Liver (tissue), 9 donors: Measurements from ENCODE around the gene RHOU. TPM values are rescaled to one million over a fixed set of nuclear protein-coding genes. Genes with fewer than 3 reads are reported as not detected.

Source experiments
- DNase-seq: peaks from one replicate; pipeline ENCODE4 v3.0.0-alpha.2; 2017; ENCODE audit warnings: low spot score
- H3K27ac ChIP-seq, 2 donors: one replicate each; pipeline ENCODE4 v1.7.0; 2013; ENCODE audit warnings: inconsistent platforms in 2 of 2, low read length in 2 of 2, control low read depth in 1 of 2, low read depth in 1 of 2, mild to moderate bottlenecking in 1 of 2
- H3K27me3 ChIP-seq, 4 donors: one replicate each; pipeline versions ENCODE4 v1.6.1 to v1.7.0; 2013; ENCODE audit warnings: low read length in 3 of 4, inconsistent platforms in 1 of 4, mild to moderate bottlenecking in 1 of 4, moderate library complexity in 1 of 4; ENCODE audit not compliant: control insufficient read depth in 4 of 4, insufficient read depth in 4 of 4
- H3K36me3 ChIP-seq, 4 donors: one replicate each; pipeline versions ENCODE4 v1.6.1 to v1.7.0; 2013; ENCODE audit warnings: low read length in 3 of 4, mild to moderate bottlenecking in 3 of 4, low read depth in 1 of 4, moderate library complexity in 1 of 4; ENCODE audit not compliant: control insufficient read depth in 4 of 4, insufficient read depth in 3 of 4
- H3K4me1 ChIP-seq, 4 donors: one replicate each; pipeline versions ENCODE4 v1.6.1 to v1.7.0; 2013; ENCODE audit warnings: low read length in 3 of 4, mild to moderate bottlenecking in 3 of 4, moderate library complexity in 1 of 4; ENCODE audit not compliant: control insufficient read depth in 4 of 4, insufficient read depth in 4 of 4
- H3K4me3 ChIP-seq, 3 donors: one replicate each; pipeline versions ENCODE4 v1.6.1 to v1.7.0; 2013; ENCODE audit warnings: low read length in 3 of 3, control low read depth in 1 of 3, low read depth in 1 of 3, mild to moderate bottlenecking in 1 of 3
- H3K9ac ChIP-seq, 2 donors: one replicate each; pipeline ENCODE4 v1.7.0; 2013; ENCODE audit warnings: low read length in 2 of 2, mild to moderate bottlenecking in 2 of 2, moderate library complexity in 2 of 2, control low read depth in 1 of 2, low read depth in 1 of 2
- H3K9me3 ChIP-seq, 4 donors: one replicate each; pipeline versions ENCODE4 v1.6.1 to v1.7.0; 2013; ENCODE audit warnings: low read length in 3 of 4; ENCODE audit not compliant: control insufficient read depth in 4 of 4
- EGR1 ChIP-seq, 2 donors: IDR thresholded peaks; 2 replicates each; pipeline ENCODE4 v1.6.1; 2016 to 2018; ENCODE audit warnings: antibody characterized with exemption in 2 of 2, low read depth in 2 of 2
- FOXA1 ChIP-seq: IDR thresholded peaks from 2 replicates; pipeline ENCODE4 v1.6.1; 2016; ENCODE audit warnings: antibody characterized with exemption
- FOXA2 ChIP-seq: IDR thresholded peaks from 2 replicates; pipeline ENCODE4 v1.6.1; 2016; ENCODE audit warnings: antibody characterized with exemption
- GABPA ChIP-seq, 2 donors: IDR thresholded peaks in 1 of 2; conservative IDR thresholded peaks in 1 of 2; 2 replicates each; pipeline ENCODE4 v1.6.1; 2016; ENCODE audit warnings: antibody characterized with exemption in 2 of 2, mild to moderate bottlenecking in 1 of 2, moderate library complexity in 1 of 2
- HNF4A ChIP-seq, 2 donors: conservative IDR thresholded peaks; 2 replicates each; pipeline ENCODE4 v1.6.1; 2016; ENCODE audit warnings: antibody characterized with exemption in 2 of 2, mild to moderate bottlenecking in 2 of 2
- HNF4G ChIP-seq: IDR thresholded peaks from 2 replicates; pipeline ENCODE4 v1.6.1; 2016; ENCODE audit warnings: antibody characterized with exemption
- JUND ChIP-seq, 2 donors: IDR thresholded peaks; 2 replicates each; pipeline ENCODE4 v1.6.1; 2016; ENCODE audit warnings: antibody characterized with exemption in 2 of 2
- NR2F2 ChIP-seq: IDR thresholded peaks from 2 replicates; pipeline ENCODE4 v1.6.1; 2016; ENCODE audit warnings: antibody characterized with exemption
- RAD21 ChIP-seq, 2 donors: IDR thresholded peaks; 2 replicates each; pipeline ENCODE4 v1.6.1; 2016; ENCODE audit warnings: antibody characterized with exemption in 2 of 2, mild to moderate bottlenecking in 2 of 2
- RXRA ChIP-seq, 2 donors: IDR thresholded peaks; 2 replicates each; pipeline ENCODE4 v1.6.1; 2017 to 2018; ENCODE audit warnings: antibody characterized with exemption in 2 of 2, mild to moderate bottlenecking in 1 of 2
- SP1 ChIP-seq: IDR thresholded peaks from 2 replicates; pipeline ENCODE4 v1.6.1; 2018; ENCODE audit warnings: antibody characterized with exemption, mild to moderate bottlenecking
- TAF1 ChIP-seq: conservative IDR thresholded peaks from 2 replicates; pipeline ENCODE4 v1.6.1; 2016; ENCODE audit warnings: antibody characterized with exemption, mild to moderate bottlenecking
- YY1 ChIP-seq: IDR thresholded peaks from 2 replicates; pipeline ENCODE4 v1.6.1; 2016; ENCODE audit warnings: antibody characterized with exemption, mild to moderate bottlenecking
- WGBS: extraction: QIAGEN DNeasy Blood & Tissue Kit; methylation state at CpG from one replicate; pipeline ENCODE4 v1.1.7; 2013; 5-methylcytosine and 5-hydroxymethylcytosine counted together
- polyA plus RNA-seq, 2 donors: library from polyadenylated mRNA; stranded (reverse) in 1 of 2; unstranded in 1 of 2; fragments of 200-250 nt in 1 of 2; fragments of >200 nt in 1 of 2; fragmentation: Nextera tagmentation in 1 of 2; extraction: Ambion mirVana in 1 of 2; gene quantifications; one replicate each; pipeline versions ENCODE4 v1.2.1 to v1.2.3, GENCODE V29; 2013 to 2015
- total RNA-seq, 2 donors: library from RNA; depleted of rRNA; stranded (reverse); fragments of >200 nt; gene quantifications; one replicate each; pipeline ENCODE4 v1.2.3, GENCODE V29; 2014
- TF ChIP-seq, protein P1 (sequence below): fragments of 150-350 bp; IDR thresholded peaks from 2 replicates; pipeline ENCODE4 v1.5.1; 2017; ENCODE audit warnings: improper control_type of control experiment, low read depth, low read length; ENCODE audit not compliant: missing input control
- TF ChIP-seq, protein P2 (sequence below): IDR thresholded peaks from 2 replicates; pipeline ENCODE4 v1.6.1; 2016; ENCODE audit warnings: antibody characterized with exemption
- TF ChIP-seq, protein P3 (sequence below): IDR thresholded peaks from 2 replicates; pipeline ENCODE4 v1.6.1; 2016; ENCODE audit warnings: antibody characterized with exemption, mild to moderate bottlenecking
- TF ChIP-seq, protein P4 (sequence below): IDR thresholded peaks from 2 replicates; pipeline ENCODE4 v1.6.1; 2016; ENCODE audit warnings: antibody characterized with exemption
- TF ChIP-seq, protein P5 (sequence below): IDR thresholded peaks from 2 replicates; pipeline ENCODE4 v1.6.1; 2016; ENCODE audit warnings: antibody characterized with exemption
- donor health status: healthy.
- donor health status: healthy.
- donor health status: healthy.
- donor health status: healthy.
- donor health status: healthy.

RHOU gene
- total and polyA plus RNA-seq, 4 donors = 6.4 to 12.0 (median 11.6) TPM

DNA sequence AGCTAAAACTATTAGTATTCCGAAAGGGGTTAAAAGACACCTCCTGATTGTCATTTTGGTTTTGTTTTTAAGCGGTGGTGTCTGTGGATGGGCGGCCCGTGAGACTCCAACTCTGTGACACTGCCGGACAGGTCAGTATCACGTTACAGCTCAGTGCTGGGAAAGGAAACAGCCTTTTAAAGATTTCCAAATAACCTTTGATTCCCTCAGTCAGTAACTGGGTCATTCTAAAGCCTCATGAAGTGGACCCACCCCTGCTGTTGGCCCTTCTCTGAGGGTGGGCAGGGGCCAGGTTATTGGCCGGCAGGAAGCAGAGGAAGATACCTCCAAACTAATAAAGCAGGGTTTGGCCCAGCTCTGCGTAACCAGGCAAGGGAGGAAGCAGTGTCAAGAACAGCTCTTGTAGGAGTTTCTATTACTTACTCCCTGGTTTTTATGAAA lies 2.3 kb downstream of the RHOU start:
- 19% methylated on average over 8 of the region's 8 CpGs for WGBS
- H3K36me3 ChIP-seq = peaks cover 1 to 10% (median 7%) of the 10 kb centered on the region in 4 donors
- peaks cover 12 to 38% (median 22%) of the 10 kb centered on the region in 4 donors for H3K4me1 ChIP-seq
- H3K9ac ChIP-seq = peak overlapping the region; percentile 79 to 99
- no peaks in the 10 kb centered on the region for H3K9me3 ChIP-seq
- peak overlapping the region; percentile 73 to 98 (median 86) for H3K4me3 ChIP-seq
- no peaks in the 10 kb centered on the region for H3K27me3 ChIP-seq
- no peak for DNase-seq
- peak overlapping the region; percentile 95 to 100 for H3K27ac ChIP-seq
- TF ChIP-seq RXRA (IDR thresholded peaks at IDR 0.05) (peak; percentile 62 to 64), FOXA2 (no peak), RAD21 (IDR thresholded peaks at IDR 0.05) (peak; percentile 52 to 59), TAF1 (no peak), FOXA1 (no peak), GABPA (IDR thresholded peaks at IDR 0.05 in 1 of 2, conservative IDR thresholded peaks at IDR 0.05 in 1 of 2) (no peak), YY1 (peak; percentile 21), NR2F2 (no peak), EGR1 (IDR thresholded peaks at IDR 0.05; ENCODE audit: low read depth in 2 of 2) (no peak), SP1 (peak; percentile 51), HNF4A (conservative IDR thresholded peaks at IDR 0.05) (peak; percentile 53 to 63), JUND (IDR thresholded peaks at IDR 0.05) (peak; percentile 20 to 51), HNF4G (no peak)
- TF ChIP-seq, protein P1, sequence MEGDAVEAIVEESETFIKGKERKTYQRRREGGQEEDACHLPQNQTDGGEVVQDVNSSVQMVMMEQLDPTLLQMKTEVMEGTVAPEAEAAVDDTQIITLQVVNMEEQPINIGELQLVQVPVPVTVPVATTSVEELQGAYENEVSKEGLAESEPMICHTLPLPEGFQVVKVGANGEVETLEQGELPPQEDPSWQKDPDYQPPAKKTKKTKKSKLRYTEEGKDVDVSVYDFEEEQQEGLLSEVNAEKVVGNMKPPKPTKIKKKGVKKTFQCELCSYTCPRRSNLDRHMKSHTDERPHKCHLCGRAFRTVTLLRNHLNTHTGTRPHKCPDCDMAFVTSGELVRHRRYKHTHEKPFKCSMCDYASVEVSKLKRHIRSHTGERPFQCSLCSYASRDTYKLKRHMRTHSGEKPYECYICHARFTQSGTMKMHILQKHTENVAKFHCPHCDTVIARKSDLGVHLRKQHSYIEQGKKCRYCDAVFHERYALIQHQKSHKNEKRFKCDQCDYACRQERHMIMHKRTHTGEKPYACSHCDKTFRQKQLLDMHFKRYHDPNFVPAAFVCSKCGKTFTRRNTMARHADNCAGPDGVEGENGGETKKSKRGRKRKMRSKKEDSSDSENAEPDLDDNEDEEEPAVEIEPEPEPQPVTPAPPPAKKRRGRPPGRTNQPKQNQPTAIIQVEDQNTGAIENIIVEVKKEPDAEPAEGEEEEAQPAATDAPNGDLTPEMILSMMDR = no peak
- TF ChIP-seq, protein P2, sequence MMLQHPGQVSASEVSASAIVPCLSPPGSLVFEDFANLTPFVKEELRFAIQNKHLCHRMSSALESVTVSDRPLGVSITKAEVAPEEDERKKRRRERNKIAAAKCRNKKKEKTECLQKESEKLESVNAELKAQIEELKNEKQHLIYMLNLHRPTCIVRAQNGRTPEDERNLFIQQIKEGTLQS = no peak
- TF ChIP-seq, protein P3, sequence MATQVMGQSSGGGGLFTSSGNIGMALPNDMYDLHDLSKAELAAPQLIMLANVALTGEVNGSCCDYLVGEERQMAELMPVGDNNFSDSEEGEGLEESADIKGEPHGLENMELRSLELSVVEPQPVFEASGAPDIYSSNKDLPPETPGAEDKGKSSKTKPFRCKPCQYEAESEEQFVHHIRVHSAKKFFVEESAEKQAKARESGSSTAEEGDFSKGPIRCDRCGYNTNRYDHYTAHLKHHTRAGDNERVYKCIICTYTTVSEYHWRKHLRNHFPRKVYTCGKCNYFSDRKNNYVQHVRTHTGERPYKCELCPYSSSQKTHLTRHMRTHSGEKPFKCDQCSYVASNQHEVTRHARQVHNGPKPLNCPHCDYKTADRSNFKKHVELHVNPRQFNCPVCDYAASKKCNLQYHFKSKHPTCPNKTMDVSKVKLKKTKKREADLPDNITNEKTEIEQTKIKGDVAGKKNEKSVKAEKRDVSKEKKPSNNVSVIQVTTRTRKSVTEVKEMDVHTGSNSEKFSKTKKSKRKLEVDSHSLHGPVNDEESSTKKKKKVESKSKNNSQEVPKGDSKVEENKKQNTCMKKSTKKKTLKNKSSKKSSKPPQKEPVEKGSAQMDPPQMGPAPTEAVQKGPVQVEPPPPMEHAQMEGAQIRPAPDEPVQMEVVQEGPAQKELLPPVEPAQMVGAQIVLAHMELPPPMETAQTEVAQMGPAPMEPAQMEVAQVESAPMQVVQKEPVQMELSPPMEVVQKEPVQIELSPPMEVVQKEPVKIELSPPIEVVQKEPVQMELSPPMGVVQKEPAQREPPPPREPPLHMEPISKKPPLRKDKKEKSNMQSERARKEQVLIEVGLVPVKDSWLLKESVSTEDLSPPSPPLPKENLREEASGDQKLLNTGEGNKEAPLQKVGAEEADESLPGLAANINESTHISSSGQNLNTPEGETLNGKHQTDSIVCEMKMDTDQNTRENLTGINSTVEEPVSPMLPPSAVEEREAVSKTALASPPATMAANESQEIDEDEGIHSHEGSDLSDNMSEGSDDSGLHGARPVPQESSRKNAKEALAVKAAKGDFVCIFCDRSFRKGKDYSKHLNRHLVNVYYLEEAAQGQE = no peak
- TF ChIP-seq, protein P4, sequence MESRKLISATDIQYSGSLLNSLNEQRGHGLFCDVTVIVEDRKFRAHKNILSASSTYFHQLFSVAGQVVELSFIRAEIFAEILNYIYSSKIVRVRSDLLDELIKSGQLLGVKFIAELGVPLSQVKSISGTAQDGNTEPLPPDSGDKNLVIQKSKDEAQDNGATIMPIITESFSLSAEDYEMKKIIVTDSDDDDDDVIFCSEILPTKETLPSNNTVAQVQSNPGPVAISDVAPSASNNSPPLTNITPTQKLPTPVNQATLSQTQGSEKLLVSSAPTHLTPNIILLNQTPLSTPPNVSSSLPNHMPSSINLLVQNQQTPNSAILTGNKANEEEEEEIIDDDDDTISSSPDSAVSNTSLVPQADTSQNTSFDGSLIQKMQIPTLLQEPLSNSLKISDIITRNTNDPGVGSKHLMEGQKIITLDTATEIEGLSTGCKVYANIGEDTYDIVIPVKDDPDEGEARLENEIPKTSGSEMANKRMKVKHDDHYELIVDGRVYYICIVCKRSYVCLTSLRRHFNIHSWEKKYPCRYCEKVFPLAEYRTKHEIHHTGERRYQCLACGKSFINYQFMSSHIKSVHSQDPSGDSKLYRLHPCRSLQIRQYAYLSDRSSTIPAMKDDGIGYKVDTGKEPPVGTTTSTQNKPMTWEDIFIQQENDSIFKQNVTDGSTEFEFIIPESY = no peak
- TF ChIP-seq, protein P5, sequence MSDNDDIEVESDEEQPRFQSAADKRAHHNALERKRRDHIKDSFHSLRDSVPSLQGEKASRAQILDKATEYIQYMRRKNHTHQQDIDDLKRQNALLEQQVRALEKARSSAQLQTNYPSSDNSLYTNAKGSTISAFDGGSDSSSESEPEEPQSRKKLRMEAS = no peak
